HepG2 (cell line): ENCODE data around the gene RFFL. TPM values are rescaled to one million over a fixed set of nuclear protein-coding genes. Genes with fewer than 3 reads are reported as not detected.

Experiments used
- ATF5 ChIP-seq: sonication (generic); formaldehyde crosslinking; IDR thresholded peaks from 2 replicates; pipeline ENCODE4 v1.4.0; 2020; ENCODE audit warnings: mild to moderate bottlenecking, low read depth, missing genetic modification reagents
- CHD2 ChIP-seq: IDR thresholded peaks from 2 replicates; pipeline ENCODE4 v1.6.1; 2011; ENCODE audit warnings: low read depth, low read length, improper control_type of control experiment
- DNMT3B ChIP-seq: conservative IDR thresholded peaks from 2 replicates; pipeline ENCODE4 v1.6.1; 2016; ENCODE audit warnings: missing biosample characterization, control low read depth
- EZH2 ChIP-seq: conservative IDR thresholded peaks from 2 replicates; pipeline ENCODE4 v1.6.1; 2012; ENCODE audit warnings: mild to moderate bottlenecking, low read depth, low read length, moderate library complexity
- HNF4G ChIP-seq, 2 experiments: sonication (generic) in 1 of 2; formaldehyde crosslinking in 1 of 2; IDR thresholded peaks; 2 replicates each; pipeline versions ENCODE4 v1.4.0 to v1.6.1; 2011 to 2020; ENCODE audit warnings: borderline replicate concordance in 2 of 2, low read depth in 2 of 2, mild to moderate bottlenecking in 2 of 2, low read length in 1 of 2, missing genetic modification reagents in 1 of 2, moderate library complexity in 1 of 2
- KDM1A ChIP-seq: IDR thresholded peaks from 2 replicates; pipeline ENCODE4 v1.6.1; 2016; ENCODE audit warnings: missing compliant biosample characterization
- RAD51 ChIP-seq: fragments of 450-650 bp; IDR thresholded peaks from 2 replicates; pipeline ENCODE4 v1.6.1; 2016; ENCODE audit warnings: borderline replicate concordance
- ZNF263 ChIP-seq: sonication (generic); formaldehyde crosslinking; IDR thresholded peaks from 2 replicates; pipeline ENCODE4 v1.4.0; 2020; ENCODE audit warnings: missing genetic modification reagents
- ZNF318 ChIP-seq: sonication (generic); formaldehyde crosslinking; IDR thresholded peaks from 2 replicates; pipeline ENCODE4 v1.4.0; 2020; ENCODE audit warnings: mild to moderate bottlenecking, missing genetic modification reagents
- ZNF766 ChIP-seq: sonication (generic); formaldehyde crosslinking; IDR thresholded peaks from 2 replicates; pipeline ENCODE4 v1.5.0; 2020; ENCODE audit warnings: missing genetic modification reagents, borderline replicate concordance
- polyA plus RNA-seq, 8 experiments: library from polyadenylated mRNA; depleted of rRNA in 3 of 8; stranded (reverse) in 7 of 8; unstranded in 1 of 8; fragments of >200 nt; fragmentation: Illumina TruSeq in 4 of 8; extraction: Trizol in 4 of 8; gene quantifications; 2 replicates each; pipeline versions ENCODE4 v1.2.1 to v1.2.3, GENCODE V29; 2011 to 2016; ENCODE audit warnings: low read depth in 4 of 8, missing spikeins in 1 of 8, mixed read lengths in 1 of 8; ENCODE audit not compliant: insufficient read depth in 1 of 8
- total RNA-seq, 5 experiments: library from RNA; depleted of rRNA; stranded (reverse); fragments of >200 nt; fragmentation: Illumina TruSeq; extraction: Trizol; gene quantifications; 2 replicates each; pipeline ENCODE4 v1.2.3, GENCODE V29; 2016; ENCODE audit warnings: low read depth in 1 of 5
- TF ChIP-seq, protein P1 (sequence below): sonication (generic); formaldehyde crosslinking; IDR thresholded peaks from 2 replicates; pipeline ENCODE4 v1.4.0; 2020; ENCODE audit warnings: low read depth, mild to moderate bottlenecking, missing genetic modification reagents
- TF ChIP-seq, protein P2 (sequence below): sonication (generic); formaldehyde crosslinking; IDR thresholded peaks from 2 replicates; pipeline ENCODE4 v1.5.1; 2020; ENCODE audit warnings: mild to moderate bottlenecking, missing genetic modification reagents, moderate library complexity

RFFL gene
- total and polyA plus RNA-seq, 2 of the 13 experiments (the other 11 are each of a cell fraction or from before 2014, with no cell fraction given): 24.3 to 48.6 TPM

DNA sequence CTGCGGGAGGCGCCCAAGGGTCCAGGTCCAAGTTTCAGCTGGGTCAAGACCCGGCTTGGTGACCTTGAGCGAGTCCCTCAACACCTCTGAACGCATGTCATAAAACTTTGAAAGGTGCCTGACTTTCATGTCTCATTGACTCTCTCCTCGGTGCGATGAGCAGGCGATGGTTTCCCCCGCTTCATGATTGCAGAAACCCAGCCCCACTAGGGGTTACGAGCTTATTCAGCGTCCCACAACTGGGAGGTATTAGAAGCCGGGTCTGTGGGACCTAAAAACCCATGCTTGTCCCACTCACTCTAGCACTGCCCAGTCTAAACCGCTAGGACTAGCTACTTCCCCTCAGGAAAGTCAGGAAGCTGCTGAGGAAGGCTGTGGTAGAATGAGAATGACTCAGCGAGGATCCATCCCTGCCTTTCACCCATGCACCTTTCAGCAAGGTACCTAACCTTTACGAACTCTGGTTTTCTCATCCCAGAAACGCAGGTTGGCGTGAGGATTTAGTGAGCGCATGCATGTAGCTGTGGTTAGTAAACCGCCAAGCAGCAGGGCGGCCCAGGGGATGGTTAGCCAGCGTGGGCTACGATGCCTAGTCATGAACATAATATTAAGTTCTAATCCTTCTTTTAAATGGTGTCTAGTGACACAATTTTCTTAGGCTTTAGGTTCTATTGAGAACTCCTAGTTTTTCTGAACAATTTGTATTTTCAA, 26.2 kb upstream of the RFFL start (continued):
- TF ChIP-seq ZNF318 (CRISPR knock-in tag): 0 out of 2 replicates have a peak, but pooled peaks have one; percentile 23
- TF ChIP-seq RAD51: no peak
- no peak for TF ChIP-seq KDM1A (CRISPR knock-in tag)
- TF ChIP-seq, protein P1, sequence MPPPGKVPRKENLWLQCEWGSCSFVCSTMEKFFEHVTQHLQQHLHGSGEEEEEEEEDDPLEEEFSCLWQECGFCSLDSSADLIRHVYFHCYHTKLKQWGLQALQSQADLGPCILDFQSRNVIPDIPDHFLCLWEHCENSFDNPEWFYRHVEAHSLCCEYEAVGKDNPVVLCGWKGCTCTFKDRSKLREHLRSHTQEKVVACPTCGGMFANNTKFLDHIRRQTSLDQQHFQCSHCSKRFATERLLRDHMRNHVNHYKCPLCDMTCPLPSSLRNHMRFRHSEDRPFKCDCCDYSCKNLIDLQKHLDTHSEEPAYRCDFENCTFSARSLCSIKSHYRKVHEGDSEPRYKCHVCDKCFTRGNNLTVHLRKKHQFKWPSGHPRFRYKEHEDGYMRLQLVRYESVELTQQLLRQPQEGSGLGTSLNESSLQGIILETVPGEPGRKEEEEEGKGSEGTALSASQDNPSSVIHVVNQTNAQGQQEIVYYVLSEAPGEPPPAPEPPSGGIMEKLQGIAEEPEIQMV: no peak
- TF ChIP-seq ZNF263 (CRISPR knock-in tag): no peak
- TF ChIP-seq HNF4G (IDR thresholded peaks at IDR 0.05; ENCODE audit: borderline replicate concordance, low read depth, low read length): no peak
- no peak for TF ChIP-seq HNF4G (CRISPR knock-in tag; IDR thresholded peaks at IDR 0.05; ENCODE audit: borderline replicate concordance, low read depth)
- TF ChIP-seq EZH2: no peak
- TF ChIP-seq, protein P2, sequence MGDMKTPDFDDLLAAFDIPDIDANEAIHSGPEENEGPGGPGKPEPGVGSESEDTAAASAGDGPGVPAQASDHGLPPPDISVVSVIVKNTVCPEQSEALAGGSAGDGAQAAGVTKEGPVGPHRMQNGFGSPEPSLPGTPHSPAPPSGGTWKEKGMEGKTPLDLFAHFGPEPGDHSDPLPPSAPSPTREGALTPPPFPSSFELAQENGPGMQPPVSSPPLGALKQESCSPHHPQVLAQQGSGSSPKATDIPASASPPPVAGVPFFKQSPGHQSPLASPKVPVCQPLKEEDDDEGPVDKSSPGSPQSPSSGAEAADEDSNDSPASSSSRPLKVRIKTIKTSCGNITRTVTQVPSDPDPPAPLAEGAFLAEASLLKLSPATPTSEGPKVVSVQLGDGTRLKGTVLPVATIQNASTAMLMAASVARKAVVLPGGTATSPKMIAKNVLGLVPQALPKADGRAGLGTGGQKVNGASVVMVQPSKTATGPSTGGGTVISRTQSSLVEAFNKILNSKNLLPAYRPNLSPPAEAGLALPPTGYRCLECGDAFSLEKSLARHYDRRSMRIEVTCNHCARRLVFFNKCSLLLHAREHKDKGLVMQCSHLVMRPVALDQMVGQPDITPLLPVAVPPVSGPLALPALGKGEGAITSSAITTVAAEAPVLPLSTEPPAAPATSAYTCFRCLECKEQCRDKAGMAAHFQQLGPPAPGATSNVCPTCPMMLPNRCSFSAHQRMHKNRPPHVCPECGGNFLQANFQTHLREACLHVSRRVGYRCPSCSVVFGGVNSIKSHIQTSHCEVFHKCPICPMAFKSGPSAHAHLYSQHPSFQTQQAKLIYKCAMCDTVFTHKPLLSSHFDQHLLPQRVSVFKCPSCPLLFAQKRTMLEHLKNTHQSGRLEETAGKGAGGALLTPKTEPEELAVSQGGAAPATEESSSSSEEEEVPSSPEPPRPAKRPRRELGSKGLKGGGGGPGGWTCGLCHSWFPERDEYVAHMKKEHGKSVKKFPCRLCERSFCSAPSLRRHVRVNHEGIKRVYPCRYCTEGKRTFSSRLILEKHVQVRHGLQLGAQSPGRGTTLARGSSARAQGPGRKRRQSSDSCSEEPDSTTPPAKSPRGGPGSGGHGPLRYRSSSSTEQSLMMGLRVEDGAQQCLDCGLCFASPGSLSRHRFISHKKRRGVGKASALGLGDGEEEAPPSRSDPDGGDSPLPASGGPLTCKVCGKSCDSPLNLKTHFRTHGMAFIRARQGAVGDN: peak; percentile 5; the same call in 1 of the 2 replicates
- no peak for TF ChIP-seq DNMT3B (CRISPR knock-in tag)
- TF ChIP-seq ZNF766 (CRISPR knock-in tag): no peak
- no peak for TF ChIP-seq ATF5 (CRISPR knock-in tag)
- TF ChIP-seq CHD2: no peak
